DMS153 (cell line): ENCODE measurements around the gene ERBB4.
A peak's percentile ranks its signal among the peaks of the same experiment; 100 is the strongest.

Source experiments
- DNase-seq: peaks from one replicate; lab custom pipeline; 2025; lab: John Stamatoyannopoulos, UW

ERBB4 gene

DNA sequence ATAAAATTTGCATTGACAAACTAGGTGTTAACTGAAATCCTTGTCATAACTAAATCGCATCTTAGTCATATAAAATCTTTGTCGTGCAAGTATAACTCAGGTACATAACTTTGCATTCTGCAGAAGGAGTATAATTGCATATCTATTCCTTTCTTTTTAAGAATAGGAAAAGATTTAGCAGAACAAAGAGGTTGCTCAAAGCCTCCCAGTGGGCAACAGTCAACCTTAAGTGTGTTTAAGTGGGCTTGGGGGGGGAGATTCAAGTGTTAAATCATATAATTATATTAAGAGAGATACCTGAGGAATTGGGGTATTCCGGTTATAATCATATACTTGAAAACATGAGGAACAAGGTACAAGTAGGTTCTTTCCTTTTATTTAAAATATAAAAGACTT lies 1068.9 kb downstream of the ERBB4 start:
- no peak for DNase-seq

DNA sequence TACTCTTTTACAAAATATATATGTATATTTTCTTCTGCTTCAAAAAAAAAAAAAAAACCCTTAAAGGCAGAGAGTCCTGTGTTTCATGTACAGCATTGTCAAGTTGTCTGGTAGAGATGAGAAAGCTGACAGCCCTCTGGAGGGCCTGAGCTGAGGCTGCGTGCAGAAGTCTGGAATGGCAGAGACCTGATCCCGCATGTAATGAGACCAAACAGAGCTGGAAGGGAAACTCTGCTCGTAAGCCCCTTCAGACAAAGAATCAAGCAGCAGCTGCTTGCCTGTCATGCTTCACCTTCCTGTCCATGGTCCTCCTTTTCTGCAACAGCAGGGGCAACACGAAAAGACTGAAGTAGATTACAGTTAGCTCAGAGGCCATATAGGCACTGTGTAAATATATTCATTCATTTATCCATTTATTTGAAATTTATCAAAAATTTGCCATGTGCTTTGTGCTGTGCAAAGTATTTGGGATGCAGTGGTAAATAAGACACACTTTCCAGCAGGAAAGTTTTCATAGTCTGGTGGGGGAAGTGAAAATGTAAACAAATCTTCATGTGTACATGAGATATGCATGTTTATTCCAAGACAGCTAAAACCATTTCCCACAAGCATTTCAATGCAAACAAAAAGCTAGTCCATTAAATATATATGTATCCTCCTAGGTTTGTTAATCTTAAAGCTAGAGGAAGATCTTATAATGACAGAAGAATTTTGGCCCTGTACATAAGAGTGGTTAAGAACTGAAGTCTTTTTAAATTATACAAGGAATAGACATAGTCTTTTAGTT lies 1069.5 kb downstream of the ERBB4 start:
- no peak for DNase-seq

DNA sequence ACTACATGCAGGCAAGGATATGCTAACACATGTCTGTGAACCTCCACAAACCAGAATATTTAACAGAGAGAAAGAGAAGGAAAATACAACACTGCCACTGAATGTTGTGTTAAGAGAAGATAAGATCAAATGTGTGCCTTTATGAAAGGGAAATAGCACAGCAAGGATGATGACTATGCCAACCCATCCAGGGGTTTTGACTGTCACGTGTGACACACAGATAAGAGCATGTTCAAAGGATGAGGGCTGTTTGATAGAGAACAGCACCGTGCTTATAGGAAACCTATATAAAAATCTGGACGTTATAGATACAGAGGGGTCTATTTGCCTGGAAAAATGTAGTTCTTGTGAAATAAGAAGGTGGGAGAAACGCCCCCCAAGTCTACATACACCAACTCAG lies 1070.4 kb downstream of the ERBB4 start:
- DNase-seq, result no peak

DNA sequence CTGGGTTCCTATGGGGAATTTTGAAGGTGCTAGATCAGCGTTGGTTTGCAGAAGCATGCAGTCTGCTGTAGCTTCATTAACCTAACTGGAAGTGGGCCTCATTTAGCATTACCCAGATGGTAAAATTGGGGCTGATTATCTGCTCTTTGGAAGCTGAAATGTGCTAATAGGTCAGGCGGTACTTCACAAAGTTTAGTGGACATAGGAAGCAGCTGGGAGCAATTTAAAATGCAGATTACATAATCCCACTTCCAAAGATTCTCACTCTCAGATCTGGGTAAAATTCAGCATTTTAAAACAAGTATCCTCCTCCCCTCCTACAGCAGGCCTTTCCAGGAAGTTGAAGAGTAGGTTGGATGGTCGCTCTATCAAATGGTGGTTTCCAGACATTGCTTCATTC lies 1075.2 kb downstream of the ERBB4 start:
- DNase-seq, result no peak

DNA sequence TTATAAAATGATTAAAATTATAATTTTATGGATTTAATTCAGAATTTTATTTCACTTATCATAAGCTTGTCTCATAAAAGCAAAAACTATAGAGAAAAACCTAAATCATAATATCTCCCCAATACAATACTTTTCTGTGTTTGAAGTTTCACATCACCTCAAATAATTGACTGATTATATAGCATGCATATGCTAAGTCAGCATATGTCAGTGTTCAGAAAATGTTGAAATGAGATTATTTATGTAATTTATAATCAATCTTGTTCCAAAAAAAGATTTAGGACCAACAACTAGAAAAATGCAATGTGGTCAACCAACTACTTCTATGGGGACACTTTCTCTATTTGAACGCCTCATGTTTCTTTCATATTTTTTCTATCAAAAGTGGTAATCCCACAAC lies 1079.6 kb downstream of the ERBB4 start:
- no peak for DNase-seq

DNA sequence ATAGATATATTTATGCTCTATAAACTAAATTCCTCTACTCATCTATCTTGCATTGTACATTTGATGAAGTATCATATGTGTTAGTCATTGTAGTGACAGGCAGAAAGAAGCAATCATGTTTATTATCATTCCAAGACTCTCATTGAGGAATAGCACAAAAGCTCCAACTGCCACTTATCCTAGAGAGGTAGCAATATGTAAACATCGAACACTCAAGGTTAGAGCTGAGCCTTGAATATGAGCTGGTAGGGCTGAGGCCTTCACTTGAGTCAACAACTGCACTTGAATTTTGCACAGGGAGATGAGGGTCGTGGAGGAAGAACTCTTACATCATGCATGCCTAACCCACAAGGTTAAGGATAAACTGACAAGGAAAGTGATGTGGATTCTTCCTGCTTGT lies 1081.3 kb downstream of the ERBB4 start:
- DNase-seq, result no peak

DNA sequence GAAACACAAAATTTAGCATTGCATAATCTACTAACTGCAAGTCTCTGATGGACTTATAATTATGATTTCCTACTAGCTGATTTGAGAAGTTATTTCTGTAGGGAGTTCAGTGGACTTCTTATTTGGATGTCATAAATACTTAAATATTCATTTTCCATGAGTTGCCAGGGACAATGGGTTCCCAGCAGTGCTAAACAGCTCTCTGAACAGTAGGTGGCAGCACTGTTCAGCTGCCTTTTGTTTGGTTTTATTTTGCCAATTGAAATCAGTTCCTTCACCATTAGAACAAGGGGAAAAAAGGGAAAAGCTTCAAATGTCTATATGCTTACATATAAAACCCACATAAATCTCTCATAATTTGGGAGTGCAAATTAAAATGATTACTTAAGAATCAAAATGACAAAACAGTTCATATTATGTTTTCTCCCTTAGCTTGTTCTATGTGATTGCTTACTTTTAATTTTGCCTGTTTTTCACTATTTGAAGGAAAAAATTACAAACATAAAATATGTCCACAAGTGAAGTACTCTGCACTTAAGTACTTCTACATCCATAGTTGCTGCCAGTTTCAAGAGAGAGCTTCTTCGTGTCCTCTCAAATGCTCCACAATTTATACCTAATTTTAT lies 1083.3 kb downstream of the ERBB4 start:
- peak; percentile 32 for DNase-seq

DNA sequence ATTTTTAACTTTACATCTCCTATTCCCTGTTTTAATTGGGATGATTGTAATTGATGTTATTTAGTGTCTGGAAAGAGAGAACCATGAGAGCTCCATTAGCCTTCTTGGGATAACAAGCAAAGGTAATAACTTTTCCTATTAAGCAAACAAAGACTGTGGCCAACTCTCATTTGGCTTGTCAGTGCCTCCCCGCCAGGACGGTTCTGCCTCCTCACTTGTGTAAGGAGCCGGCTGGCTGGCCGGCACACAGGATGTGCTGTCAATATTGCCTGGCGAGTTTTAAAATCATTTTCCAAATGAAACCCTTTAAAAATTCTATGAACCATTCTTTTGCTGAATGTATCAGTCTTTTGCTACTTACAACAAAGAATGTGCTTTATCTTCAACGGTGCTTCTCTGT lies 1083.9 kb downstream of the ERBB4 start:
- peak; percentile 25 for DNase-seq

DNA sequence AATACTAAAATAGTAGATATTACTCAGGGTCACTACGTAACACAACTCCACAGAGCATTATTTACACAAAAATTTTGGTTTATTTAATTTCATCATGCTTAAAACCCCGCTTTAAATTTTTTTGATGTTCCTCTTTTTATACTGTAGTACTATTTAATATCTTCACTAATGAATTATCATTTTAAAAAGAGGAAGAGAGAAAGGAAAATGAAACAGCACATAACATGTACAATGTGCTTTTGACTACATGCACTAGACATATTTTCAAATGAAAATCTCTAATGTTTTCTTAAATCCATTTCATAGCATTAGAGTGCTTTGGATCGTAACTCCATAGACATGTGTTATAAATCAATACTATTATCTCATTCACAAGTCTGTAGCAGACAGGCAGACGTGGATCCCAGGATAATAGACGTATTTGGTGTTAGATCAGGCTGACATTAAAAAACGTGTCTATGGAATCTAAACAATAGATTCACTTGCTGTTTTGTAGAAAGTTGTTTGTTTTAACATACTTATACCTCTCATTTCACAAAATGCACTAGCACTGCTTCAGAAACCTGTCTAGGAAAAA lies 1085.2 kb downstream of the ERBB4 start:
- peak; percentile 14 for DNase-seq

DNA sequence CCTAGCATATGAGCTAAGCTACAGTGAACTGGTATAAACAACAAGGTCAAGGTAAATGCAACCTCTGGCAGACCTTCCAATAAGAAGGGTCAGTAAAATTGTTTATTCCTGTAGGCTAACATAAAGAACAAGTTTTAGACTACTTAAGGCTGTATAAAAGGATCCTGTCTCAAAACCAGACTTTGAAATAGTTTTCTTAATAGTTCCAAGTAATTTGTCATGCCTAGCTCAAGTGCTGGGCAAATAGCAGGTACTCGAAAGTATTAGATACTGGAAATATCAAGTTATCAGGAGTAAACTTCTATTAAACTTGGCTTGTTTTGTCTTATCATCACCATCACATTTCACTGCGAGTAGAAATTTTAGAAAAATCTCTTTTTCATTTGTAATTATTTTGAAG lies 1087.0 kb downstream of the ERBB4 start:
- no peak for DNase-seq

DNA sequence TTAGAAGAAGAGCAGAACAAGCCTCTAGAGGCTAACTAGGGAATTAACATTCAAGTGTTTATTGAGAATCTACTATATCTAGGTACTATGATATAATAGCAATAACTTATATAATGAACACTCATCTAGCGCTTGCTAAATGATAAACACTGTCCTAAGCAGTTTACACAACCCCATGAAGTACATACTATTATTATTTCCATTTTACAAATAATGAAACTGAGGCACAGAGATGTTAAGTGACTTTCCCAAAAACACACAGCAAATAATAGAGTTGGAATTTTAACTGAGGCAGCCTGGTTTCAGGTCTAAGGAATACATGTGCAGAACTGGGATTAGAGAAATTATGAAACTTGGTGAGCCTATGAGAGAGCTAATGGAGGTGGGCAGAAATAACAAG lies 1088.8 kb downstream of the ERBB4 start:
- no peak for DNase-seq

DNA sequence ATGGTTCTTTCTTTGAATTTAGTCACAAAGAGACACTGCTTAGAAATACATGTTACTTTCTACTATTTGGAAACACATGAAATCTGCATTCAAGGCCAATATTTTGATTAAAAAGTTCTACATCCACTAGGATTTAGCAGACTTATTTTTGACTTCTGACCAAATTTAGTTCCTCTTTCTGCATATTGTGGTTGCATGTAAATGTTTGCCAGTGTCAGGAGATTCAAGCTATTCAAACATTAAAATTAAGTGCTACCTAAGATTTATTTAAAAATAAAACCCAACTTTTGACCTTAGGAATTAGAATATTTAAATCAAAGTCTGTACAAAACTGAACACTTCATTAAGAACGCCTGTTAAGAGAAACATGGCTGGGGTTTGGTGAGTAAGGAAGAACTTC lies 1091.1 kb downstream of the ERBB4 start:
- DNase-seq, result no peak

DNA sequence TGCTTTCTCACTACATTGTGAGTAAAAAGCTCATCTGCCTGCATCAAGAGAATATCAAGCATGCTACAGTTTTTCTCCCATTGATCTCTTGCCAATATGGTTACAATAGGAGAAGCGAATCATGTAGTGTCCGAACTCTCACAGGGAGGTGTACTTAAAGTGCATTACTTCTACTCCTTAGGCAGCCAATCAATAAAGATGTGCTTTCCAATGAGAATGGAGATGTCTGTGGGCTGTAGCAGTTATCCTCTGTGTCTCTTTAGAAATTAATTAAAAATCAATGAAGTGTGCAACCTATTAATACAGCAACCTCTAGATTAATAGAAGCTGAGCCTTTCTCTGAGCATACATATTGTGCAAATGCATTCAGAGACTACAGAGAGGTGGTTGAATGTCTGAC lies 1098.5 kb downstream of the ERBB4 start:
- no peak for DNase-seq

DNA sequence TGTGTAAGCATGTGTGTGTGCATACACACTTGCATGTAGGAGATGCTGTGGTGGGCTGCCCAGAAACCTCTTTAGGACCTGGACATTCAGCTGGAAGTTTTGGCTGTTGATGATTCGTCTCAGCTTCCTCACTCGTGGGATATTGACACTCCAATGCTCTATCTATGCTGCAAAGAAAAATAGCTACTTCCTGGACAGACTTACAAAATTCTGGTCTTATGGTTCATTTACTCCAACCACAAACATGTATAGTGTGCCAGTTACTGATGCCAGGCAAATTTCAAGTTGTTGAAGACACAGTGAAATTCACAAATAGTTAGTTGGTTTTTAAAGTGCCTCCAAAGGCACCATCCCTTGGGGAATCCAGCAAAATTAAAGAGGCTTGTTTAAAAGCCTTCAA lies 1099.6 kb downstream of the ERBB4 start:
- DNase-seq, result no peak

DNA sequence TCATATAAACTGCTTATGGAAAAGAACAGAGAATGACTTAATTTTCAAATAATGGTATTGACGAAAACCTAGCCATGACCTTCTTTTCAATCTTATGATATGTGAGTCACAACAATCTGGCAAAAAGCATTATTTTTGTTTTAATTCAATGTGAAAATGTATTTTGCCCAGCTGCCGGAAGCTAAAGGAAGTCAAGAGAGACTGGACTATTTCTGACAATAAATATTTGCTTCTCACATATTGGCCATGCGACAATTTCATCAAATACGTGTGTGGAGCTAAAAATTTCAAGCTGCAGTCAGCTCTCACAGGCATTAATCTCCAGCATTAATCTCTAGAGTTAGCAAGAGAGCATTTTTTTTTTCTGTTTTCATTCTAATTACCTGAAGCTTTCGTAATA lies 1101.2 kb downstream of the ERBB4 start:
- no peak for DNase-seq

DNA sequence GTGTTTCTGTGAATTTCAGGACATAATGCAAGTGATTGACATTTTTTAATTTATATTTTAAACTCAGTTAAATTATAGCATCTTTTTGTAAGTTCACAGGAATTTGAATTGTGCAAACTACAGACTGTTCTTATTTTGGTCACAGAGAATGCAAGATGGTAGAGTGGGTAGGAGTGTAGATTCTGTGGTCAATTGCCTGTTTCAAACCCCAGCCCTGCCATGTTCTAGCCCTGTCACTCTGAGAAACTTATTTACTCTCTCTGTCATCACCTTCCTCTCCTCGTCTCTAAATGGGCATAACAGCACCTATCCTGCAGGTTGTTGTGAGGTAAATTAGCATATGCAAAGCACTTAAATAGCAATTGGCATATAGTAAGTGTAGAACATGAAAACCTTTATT lies 1102.4 kb downstream of the ERBB4 start:
- no peak for DNase-seq

DNA sequence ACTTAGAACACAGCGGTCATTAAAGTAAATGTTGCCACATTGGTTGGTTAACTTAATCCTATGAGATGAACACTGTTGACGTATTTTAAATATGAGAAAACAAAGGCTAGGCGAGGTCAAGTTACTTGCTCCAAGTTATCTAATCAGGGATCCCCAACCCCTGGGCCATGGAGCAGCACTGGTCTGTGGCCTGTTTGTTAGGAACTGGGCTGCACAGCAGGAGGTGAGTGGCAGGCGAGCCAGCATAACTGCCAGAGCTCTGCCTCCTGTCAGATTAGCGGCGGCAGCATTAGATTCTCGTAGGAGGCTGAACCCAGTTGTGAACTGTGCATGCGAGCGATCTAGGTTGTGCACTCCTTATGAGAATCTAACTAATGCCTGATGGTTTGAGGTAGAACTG lies 1103.3 kb downstream of the ERBB4 start:
- DNase-seq, result no peak

DNA sequence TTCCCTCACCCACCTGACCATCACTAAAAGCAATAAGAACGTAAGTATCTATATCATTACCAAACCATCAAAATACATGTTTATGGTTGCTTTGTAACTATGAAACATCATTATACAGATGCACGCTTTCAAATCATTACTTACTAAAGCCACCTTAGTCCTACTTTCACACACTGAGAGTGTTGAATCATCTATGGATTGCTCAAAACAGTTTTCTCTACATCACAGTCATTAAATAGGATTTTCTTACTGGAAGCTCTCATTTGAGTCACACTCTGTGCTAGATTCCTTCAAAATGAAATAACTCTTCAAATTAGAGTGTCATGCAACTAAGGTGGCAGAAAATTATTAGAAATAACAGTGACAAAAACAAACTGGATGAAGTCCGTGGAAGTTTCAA lies 1103.8 kb downstream of the ERBB4 start:
- no peak for DNase-seq

DNA sequence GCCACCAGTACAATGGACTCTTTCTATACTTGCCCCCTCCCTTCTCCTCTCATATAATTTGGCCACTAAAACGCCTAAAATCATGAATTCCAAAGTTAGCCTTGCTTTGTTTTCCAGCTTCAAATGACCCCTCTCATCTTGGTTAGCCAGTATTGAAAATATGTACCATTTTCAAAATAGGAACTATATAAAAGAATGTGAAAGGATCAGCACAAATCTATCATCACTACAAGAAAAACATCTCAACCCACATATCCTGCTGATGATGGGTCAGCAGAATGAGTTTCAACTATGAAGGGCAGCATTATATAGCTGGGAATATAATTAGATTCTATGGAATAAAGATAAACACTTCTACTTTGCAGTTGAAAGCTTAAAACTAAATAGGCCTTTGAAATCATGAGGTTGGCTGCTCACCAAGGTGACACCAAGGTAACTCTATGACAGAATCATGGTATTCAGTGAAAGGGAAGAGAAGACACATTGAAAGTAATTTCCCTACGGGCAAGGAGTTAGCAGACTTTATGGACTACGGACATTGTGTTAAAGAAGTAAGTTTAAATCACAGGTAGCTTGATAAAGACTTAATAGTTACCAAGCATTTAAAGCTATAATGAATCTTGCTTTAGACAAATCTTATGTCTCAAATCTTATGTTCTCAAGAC lies 1109.2 kb downstream of the ERBB4 start:
- no peak for DNase-seq

DNA sequence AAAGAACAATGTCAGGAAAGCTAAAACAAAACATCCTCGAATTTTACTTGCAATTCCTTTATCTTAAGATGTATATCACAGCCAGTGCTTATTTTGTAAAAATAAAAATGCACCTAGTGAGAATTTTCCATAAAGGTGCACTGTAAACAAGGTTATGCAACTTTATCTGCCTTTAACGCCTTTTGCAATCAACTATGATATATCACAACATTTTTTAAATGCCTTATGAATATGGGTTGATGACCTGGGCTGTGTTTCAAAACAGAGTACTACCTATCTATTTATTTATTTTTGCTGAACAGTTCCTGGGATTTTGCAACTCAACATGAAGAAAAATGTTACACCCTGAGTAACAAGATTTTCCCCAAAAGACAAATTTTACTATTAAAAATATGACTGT lies 1112.4 kb downstream of the ERBB4 start:
- no peak for DNase-seq

DNA sequence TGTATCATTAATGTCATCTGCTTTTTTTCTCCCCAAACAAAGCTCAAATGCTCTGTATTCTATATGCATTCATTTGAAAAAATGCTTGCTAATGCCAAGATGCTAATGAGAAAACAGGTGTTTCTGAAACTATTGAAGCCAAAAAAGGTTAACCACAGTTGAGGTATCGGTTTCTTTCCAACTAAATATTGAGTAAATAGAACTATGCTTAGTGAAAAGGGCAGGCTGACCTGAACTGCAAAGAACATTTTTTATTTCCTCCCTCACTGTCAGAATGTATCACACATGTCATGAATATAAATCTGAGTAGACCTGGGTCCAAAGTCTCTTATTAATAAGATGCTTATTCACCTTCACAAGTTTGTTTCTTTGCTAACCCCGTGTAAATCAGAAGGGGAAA lies 1115.6 kb downstream of the ERBB4 start:
- DNase-seq, result no peak

DNA sequence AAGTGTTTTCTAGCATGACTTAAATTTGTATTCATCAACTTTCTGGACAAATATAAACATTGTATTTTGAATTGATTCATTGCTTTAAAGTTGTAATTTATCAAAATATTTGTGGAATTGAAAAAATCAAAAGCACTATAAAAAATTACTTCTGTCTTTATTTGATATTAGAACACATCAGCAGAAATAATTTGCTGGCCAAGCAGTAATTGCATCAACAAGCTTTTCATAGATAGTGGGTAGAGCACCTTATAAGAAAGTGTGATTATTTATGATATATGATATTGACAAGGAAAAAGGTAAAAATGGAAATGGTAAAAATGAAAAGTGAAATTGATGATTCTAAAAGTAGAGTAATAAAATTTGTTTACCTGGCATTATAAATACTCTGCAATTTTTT lies 1121.1 kb downstream of the ERBB4 start:
- no peak for DNase-seq

DNA sequence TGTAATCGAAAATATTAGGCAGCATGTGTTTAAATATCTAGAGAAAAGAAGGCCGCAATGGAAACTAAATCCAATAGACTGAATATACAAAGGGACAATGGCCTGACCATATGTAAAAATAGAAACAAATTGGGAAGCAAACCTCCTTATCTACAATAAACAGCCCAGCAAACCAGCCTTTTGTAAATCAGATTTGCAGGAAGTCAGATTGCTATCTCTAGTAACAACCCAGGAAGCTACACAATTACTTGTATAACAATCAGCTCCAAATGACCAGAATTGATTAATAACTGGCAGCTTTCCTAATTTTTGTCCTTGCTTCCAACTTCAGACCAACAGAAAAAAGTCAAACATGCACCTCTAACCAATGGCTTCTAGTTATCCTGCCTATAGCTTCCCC lies 1122.2 kb downstream of the ERBB4 start:
- no peak for DNase-seq
